PFSK-1 (cell line): ENCODE measurements around the gene FAM186B.

Experiments
- FOXP2 ChIP-seq: optimal IDR thresholded peaks from 2 replicates; pipeline ENCODE3; 2011; ENCODE audit warnings: borderline replicate concordance, control low read depth, inconsistent platforms; ENCODE audit not compliant: insufficient read depth; ENCODE audit errors: extremely low read length, extremely low read depth
- POLR2AphosphoS5 ChIP-seq: IDR thresholded peaks from 2 replicates; pipeline ENCODE4 v1.6.1; 2012; ENCODE audit warnings: low read depth, mild to moderate bottlenecking, control low read depth, low read length, moderate library complexity
- SIN3A ChIP-seq: IDR thresholded peaks from 2 replicates; pipeline ENCODE4 v1.6.1; 2012; ENCODE audit warnings: mild to moderate bottlenecking, low read length, moderate library complexity, borderline replicate concordance; ENCODE audit not compliant: insufficient read depth
- TAF1 ChIP-seq: IDR thresholded peaks from 2 replicates; pipeline ENCODE4 v1.6.1; 2012; ENCODE audit warnings: low read length, control low read depth, borderline replicate concordance; ENCODE audit not compliant: insufficient read depth
- TF ChIP-seq, protein P1 (sequence below), 2 experiments: IDR thresholded peaks; 2 replicates each; pipeline versions ENCODE4 v1.6.1 to v1.8.0; 2011 to 2012; ENCODE audit warnings: low read depth in 2 of 2, low read length in 2 of 2, control low read depth in 1 of 2, inconsistent platforms in 1 of 2, mild to moderate bottlenecking in 1 of 2, moderate library complexity in 1 of 2; ENCODE audit not compliant: insufficient read depth in 1 of 2

FAM186B gene

DNA sequence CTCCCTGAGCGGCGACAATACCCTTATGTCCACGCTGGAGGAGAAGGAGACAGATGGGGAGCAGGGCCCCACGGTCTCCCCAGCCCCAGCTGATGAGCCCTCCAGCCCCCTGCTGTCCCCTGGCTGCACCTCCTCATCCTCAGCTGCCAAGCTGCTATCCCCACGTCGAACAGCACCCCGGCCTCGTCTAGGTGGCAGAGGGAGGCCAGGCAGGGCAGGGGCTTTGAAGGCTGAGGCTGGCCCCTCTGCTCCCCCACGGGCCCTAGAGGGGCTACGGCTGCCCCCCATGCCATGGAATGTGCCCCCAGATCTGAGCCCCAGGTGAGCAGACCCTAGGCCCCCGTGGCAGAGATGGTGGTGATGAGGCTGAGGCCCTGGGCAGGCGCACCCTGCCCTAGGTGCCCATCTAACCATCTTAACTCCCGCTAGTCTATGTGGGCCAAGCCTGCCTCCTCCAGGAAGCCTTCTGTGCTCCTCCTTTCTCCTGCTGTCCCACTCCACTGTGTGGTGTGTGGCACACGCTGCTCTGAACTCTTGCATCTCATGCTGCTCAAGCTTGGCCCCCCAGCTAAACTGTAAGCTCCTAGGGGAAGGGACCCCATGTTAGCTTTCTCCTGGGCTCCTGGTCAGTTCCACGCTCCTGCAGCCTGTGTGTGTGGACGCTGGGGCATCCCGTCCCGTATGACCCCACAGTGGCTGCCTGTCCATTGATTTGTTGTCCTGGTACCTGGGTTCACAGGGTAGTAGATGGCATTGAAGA lies 49.6 kb downstream of the FAM186B start:
- TF ChIP-seq FOXP2 (no peak), SIN3A (no peak), TAF1 (no peak), POLR2AphosphoS5 (no peak)
- TF ChIP-seq, protein P1, sequence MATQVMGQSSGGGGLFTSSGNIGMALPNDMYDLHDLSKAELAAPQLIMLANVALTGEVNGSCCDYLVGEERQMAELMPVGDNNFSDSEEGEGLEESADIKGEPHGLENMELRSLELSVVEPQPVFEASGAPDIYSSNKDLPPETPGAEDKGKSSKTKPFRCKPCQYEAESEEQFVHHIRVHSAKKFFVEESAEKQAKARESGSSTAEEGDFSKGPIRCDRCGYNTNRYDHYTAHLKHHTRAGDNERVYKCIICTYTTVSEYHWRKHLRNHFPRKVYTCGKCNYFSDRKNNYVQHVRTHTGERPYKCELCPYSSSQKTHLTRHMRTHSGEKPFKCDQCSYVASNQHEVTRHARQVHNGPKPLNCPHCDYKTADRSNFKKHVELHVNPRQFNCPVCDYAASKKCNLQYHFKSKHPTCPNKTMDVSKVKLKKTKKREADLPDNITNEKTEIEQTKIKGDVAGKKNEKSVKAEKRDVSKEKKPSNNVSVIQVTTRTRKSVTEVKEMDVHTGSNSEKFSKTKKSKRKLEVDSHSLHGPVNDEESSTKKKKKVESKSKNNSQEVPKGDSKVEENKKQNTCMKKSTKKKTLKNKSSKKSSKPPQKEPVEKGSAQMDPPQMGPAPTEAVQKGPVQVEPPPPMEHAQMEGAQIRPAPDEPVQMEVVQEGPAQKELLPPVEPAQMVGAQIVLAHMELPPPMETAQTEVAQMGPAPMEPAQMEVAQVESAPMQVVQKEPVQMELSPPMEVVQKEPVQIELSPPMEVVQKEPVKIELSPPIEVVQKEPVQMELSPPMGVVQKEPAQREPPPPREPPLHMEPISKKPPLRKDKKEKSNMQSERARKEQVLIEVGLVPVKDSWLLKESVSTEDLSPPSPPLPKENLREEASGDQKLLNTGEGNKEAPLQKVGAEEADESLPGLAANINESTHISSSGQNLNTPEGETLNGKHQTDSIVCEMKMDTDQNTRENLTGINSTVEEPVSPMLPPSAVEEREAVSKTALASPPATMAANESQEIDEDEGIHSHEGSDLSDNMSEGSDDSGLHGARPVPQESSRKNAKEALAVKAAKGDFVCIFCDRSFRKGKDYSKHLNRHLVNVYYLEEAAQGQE (IDR thresholded peaks at IDR 0.05; ENCODE audit: insufficient read depth in 1 of 2, low read depth in 2 of 2, low read length in 2 of 2), result no peak

DNA sequence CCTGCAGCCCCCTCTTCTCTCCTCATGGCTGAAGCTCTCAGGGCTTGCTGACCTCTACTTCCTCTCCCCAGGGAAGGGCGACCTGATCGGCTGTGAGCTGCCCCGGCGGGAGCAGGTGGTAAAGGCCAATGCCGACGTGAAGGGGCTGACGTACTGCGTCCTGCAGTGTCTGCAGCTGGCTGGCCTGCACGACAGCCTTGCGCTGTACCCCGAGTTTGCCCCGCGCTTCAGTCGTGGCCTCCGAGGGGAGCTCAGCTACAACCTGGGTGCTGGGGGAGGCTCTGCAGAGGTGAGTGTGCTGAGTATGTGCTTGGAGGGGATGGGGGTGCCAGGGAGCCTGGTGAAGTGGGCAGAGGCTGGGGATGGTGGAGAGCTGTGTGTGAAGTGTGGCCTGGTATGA lies 51.2 kb downstream of the FAM186B start:
- no peak for TF ChIP-seq POLR2AphosphoS5
- TF ChIP-seq FOXP2, result no peak
- no peak for TF ChIP-seq SIN3A
- TF ChIP-seq TAF1, result no peak
- TF ChIP-seq, protein P1 (IDR thresholded peaks at IDR 0.05; ENCODE audit: insufficient read depth in 1 of 2, low read depth in 2 of 2, low read length in 2 of 2), result no peak

DNA sequence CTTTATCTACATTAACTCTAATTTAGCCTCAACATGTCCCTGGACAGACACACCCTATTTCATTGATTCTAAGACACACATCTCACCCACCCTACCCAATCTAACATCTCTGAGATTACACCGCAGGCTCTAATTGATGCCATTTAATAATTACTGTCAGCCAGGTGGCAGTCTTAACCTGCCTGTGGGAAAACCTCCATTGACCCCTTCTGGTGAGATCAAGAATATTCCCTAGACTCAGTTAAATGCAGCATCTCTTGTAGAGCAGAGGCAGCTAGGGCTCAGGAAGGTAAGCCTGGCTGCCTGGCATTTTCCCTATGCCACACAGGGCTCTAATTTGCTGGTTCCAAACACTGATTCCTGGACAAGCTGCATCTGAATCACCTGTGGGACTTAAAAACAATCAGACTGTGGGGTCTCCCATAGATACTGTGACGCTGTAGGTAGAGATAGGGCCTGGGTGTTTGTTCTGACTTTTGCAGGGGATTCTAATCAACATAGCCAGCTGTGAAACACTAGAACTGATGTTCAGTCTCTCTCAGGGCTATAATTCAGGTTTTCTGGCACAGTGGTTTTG lies 51.8 kb downstream of the FAM186B start:
- TF ChIP-seq FOXP2, result no peak
- no peak for TF ChIP-seq SIN3A
- TF ChIP-seq TAF1, result no peak
- TF ChIP-seq, protein P1 (IDR thresholded peaks at IDR 0.05; ENCODE audit: insufficient read depth in 1 of 2, low read depth in 2 of 2, low read length in 2 of 2), result no peak
- TF ChIP-seq POLR2AphosphoS5, result no peak

DNA sequence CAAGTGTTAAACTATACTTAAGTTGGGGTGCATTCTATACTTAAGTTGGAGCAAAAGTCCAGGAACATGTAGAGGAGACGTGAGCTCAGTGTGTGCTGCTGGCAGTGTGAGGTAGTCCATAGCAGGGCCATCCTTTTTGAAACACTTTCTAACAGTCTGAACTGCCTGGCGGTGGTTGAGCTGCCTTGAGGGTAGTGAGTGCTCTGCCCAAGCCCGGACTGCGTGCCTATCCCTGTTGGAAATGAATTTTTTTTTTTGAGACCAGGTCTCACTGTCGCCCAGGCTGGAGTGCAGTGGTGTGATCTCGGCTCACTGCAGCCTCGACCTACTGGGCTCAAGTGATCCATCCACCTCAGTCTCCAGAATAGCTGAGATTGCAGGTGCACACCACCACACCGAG lies 52.5 kb downstream of the FAM186B start:
- TF ChIP-seq POLR2AphosphoS5 (no peak), FOXP2 (no peak), SIN3A (no peak), TAF1 (no peak)
- TF ChIP-seq, protein P1 (IDR thresholded peaks at IDR 0.05; ENCODE audit: insufficient read depth in 1 of 2, low read depth in 2 of 2, low read length in 2 of 2), result no peak
